ENCODE measurements around the gene NR3C2.

Gene NR3C2

DNA sequence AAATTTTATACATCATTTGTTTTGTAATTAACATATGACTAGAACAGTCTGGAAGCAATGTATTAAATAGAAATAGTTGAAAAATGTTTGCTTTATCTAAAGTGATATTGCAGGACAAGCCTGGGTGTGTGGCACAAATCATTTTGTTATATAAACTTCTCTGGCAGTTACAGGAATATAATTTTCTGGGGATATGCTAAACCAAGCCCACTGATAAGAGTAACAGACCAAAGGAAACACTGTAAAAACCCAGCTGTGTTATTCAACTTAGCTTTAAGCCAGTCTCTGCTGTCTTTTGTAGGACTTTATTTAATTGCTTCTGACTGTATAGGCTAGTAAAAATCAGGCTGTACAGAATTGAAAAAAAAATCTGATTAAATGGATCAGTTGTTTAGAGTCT lies 156.2 kb downstream of the NR3C2 start:
- DNase-seq (ENCODE audit: low spot score in 2 of 2) (no peak), ATAC-seq (no peak)
- Mint-ChIP-seq H3K9me3 (no peaks in the 10 kb centered on the region), H3K4me3 (no peak overlapping the region), H3K4me1 (peaks cover 15% of the 10 kb centered on the region), H3K36me3 (no peaks in the 10 kb centered on the region), H3K27ac (no peak overlapping the region)

DNA sequence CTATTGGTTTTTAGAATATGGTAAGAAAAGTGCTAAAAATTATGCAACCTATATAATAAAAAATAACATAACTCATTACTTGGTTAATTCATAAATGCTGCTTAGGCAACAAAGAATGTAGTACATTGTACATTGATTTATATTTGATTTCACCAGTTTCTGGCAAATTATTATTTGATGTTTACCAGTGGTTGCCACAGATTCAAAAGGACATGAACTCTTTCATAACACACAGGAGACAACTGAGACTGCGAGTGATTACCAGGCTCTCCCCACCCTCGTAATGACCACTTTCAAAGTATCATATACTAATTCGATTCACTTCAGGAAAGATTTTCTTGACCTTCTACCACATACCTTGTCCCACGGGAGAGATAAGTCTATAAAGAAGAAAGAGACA lies 158.5 kb downstream of the NR3C2 start:
- H3K4me1 Mint-ChIP-seq: peaks cover 14% of the 10 kb centered on the region
- no peak for DNase-seq (ENCODE audit: low spot score in 2 of 2)
- H3K9me3 Mint-ChIP-seq: no peaks in the 10 kb centered on the region
- no peak overlapping the region for H3K4me3 Mint-ChIP-seq
- H3K36me3 Mint-ChIP-seq: no peaks in the 10 kb centered on the region
- ATAC-seq: no peak
- no peak overlapping the region for H3K27ac Mint-ChIP-seq

DNA sequence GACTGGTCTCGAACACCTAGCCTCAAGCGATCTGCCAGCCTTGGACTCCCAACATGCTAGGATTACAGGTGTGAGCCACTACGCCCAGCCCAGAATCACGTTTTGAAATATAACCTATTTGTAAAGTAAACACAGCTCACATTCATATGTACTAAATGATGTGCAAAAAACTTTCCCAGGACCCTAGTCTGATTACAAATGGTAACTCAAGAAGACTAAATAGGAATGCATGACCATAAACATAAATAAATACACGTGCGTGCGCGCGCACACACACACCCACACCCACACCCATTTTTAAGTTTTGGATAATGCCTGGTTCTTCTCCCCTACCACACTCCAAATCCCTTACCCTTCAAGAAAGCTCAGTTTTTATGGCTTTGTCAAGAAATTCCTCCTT lies 163.9 kb downstream of the NR3C2 start:
- H3K4me3 Mint-ChIP-seq: no peak overlapping the region
- H3K27ac Mint-ChIP-seq: no peak overlapping the region
- peaks cover 21% of the 10 kb centered on the region for H3K4me1 Mint-ChIP-seq
- ATAC-seq (no peak), DNase-seq (ENCODE audit: low spot score in 2 of 2) (no peak)
- no peaks in the 10 kb centered on the region for H3K36me3 Mint-ChIP-seq
- H3K9me3 Mint-ChIP-seq: no peaks in the 10 kb centered on the region

DNA sequence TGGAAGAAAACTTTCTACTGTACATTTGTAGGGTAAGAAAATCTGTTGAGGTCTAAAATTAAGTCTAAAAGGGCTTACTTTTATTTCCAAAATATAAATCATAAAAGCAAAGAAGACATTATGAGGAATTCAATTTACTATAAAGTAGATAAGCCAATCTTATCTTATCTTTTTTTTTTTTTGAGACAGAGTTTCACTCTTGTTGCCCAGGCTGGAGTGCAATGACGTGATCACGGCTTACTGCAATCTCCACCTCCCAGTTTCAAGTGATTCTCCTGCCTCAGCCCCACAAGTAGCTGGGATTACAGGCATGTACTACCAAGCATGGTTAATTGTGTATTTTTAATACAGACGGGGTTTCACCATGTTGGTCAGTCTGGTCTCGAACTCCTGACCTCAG lies 166.9 kb downstream of the NR3C2 start:
- DNase-seq (ENCODE audit: low spot score in 2 of 2) (no peak), ATAC-seq (no peak)
- no peak overlapping the region for H3K4me3 Mint-ChIP-seq
- H3K36me3 Mint-ChIP-seq: no peaks in the 10 kb centered on the region
- H3K9me3 Mint-ChIP-seq: no peaks in the 10 kb centered on the region
- H3K27ac Mint-ChIP-seq: no peak overlapping the region
- peaks cover 21% of the 10 kb centered on the region for H3K4me1 Mint-ChIP-seq

DNA sequence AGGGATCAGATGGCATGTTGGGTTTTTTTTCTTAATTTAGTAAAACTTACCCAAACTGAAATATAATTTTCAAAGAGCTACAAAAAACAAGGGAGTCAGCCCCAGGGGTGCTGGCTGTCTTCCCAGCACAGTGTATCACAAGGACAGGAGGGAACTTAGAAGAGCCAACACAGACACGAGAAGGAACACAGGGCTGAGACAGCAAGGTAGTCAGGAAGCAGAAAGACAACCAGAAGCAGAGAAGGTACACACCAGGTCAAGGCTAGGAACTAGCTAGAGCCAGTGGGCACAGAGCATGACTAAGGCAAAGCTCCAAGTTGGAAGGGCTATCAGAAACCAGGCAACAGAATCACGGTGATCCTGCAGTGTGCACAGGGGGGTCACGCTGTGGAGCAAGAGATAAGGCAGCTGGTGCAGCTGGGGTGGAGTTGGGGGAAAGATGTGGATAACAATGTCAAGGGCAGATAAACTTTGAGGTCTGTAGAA lies 168.7 kb downstream of the NR3C2 start:
- no peaks in the 10 kb centered on the region for H3K9me3 Mint-ChIP-seq
- no peaks in the 10 kb centered on the region for H3K36me3 Mint-ChIP-seq
- DNase-seq (ENCODE audit: low spot score in 2 of 2): no peak
- H3K4me3 Mint-ChIP-seq: no peak overlapping the region
- ATAC-seq: no peak
- H3K4me1 Mint-ChIP-seq: peaks cover 21% of the 10 kb centered on the region
- peak overlapping the region; percentile 5 for H3K27ac Mint-ChIP-seq

DNA sequence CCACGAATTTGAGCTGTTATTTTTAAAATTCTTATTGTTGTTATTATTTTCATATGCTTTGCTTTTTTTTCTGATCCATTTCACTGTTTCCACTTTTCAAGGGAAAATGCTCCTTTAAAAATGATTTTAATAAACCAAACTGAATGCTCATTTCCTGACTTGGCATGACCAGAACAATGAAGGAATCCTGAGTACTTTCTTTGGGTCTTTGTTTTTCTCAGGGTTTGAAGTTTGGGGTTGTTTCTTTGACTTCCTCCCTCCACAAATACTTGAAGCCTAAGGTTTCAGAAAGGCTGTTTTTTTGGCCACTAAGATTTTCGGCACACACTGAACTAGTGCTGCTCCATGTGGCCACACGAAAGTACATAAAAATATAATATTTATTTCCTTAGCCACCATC lies 171.0 kb downstream of the NR3C2 start:
- Mint-ChIP-seq H3K9me3 (no peaks in the 10 kb centered on the region), H3K4me3 (no peak overlapping the region), H3K36me3 (no peaks in the 10 kb centered on the region), H3K27ac (no peak overlapping the region), H3K4me1 (peaks cover 26% of the 10 kb centered on the region)
- DNase-seq (ENCODE audit: low spot score in 2 of 2) (no peak), ATAC-seq (no peak)

DNA sequence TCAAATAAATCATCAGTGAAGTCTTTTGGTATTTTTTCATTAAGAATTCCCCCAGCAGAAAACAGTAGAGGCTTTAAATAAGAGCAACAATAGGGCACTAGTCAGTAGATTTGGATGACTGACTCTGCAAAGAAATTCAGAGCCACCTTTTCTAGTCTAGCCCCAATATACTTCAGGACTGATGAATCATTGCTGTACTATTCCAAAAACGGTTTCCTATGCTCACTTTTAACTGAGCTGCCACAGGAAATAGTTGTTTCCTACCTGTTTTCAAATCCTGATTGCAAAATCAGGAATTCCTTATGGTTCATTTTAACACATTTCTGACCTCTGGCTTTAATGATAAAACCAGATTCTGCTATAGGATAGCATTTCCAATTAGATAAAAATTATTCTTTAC lies 171.6 kb downstream of the NR3C2 start:
- Mint-ChIP-seq H3K4me3 (no peak overlapping the region), H3K4me1 (peaks cover 27% of the 10 kb centered on the region), H3K9me3 (no peaks in the 10 kb centered on the region), H3K27ac (no peak overlapping the region), H3K36me3 (no peaks in the 10 kb centered on the region)
- no peak for ATAC-seq
- no peak for DNase-seq (ENCODE audit: low spot score in 2 of 2)

DNA sequence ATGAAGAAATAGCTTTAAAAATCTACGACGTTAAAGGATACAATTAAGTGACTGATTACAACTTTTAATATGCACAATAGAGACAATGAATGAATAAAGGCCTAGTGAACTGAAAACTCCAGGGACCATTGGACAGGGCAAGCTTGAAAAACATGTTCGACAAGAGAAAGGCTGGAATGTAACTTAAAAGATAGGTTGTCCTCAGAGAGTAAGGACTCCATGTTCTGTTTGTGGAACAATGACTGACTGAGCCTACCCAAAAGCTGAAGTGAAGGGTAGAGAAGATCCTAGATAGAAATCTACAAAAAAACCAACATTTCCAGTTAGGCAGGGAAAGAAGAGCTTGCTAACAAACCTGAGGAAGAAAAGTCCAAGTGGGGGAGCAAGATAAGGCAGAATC lies 173.4 kb downstream of the NR3C2 start:
- no peak overlapping the region for H3K4me3 Mint-ChIP-seq
- no peak overlapping the region for H3K27ac Mint-ChIP-seq
- H3K36me3 Mint-ChIP-seq: no peaks in the 10 kb centered on the region
- H3K4me1 Mint-ChIP-seq: peaks cover 21% of the 10 kb centered on the region
- ATAC-seq (no peak), DNase-seq (ENCODE audit: low spot score in 2 of 2) (no peak)
- H3K9me3 Mint-ChIP-seq: no peaks in the 10 kb centered on the region

DNA sequence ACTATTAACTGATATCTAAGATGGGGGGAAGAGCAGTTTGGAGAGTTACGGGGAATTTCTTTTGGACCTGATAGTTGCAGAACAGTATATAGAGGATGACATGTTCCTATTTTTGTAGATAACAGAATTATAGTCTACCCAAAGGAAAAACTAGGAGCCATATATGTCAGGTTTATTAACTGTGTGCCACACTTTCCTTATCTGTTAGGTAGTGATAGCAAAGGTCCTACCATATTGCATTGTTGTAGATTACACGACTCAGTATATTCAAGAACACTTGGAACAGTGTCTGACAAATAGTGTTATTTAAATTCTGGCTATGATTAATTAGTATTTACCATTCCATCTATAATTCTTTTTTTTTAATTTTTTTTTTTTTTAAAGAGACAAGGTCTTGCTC lies 175.3 kb downstream of the NR3C2 start:
- no peaks in the 10 kb centered on the region for H3K9me3 Mint-ChIP-seq
- no peak for DNase-seq (ENCODE audit: low spot score in 2 of 2)
- H3K4me3 Mint-ChIP-seq: no peak overlapping the region
- no peak for ATAC-seq
- no peak overlapping the region for H3K27ac Mint-ChIP-seq
- peaks cover 20% of the 10 kb centered on the region for H3K4me1 Mint-ChIP-seq
- H3K36me3 Mint-ChIP-seq: no peaks in the 10 kb centered on the region

DNA sequence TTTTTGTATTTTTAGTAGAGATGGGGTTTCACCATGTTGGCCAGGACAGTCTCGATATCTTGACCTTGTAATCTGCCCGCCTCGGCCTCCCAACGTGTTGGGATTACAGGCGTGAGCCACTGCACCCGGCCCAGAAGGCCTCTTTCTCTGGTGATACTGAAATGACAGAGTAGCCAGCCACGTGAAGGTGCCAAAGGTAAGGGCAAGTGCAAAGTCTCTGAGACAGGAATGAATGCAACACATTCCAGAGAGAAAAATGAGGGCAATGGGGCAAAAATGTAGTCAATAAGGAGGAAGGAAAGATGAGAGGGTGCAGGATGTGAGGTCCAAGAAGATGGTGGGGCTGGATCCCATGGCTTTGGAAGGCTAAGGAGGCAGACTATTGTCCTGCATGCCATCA lies 176.0 kb downstream of the NR3C2 start:
- H3K36me3 Mint-ChIP-seq: no peaks in the 10 kb centered on the region
- no peak for DNase-seq (ENCODE audit: low spot score in 2 of 2)
- H3K9me3 Mint-ChIP-seq: no peaks in the 10 kb centered on the region
- no peak for ATAC-seq
- no peak overlapping the region for H3K27ac Mint-ChIP-seq
- H3K4me1 Mint-ChIP-seq: peaks cover 20% of the 10 kb centered on the region
- H3K4me3 Mint-ChIP-seq: no peak overlapping the region

DNA sequence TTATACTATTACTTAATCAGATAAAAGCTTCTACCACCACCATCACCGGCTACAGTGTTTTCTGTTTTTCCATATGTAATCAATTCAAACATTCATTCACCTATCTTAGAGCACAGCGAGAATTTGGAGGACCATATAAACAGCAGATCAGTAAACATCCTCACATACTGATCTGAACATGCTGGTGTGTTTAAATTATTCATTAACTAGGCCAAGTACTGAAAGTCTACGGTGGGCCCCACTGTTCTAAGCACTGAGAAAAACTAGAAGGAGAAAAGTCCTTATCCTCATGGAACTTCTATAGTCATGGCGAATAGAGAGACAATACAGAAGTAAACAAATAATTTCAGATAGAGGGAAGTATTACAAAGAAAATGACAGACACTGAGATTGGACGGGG lies 176.6 kb downstream of the NR3C2 start:
- no peak overlapping the region for H3K27ac Mint-ChIP-seq
- H3K4me1 Mint-ChIP-seq: peaks cover 20% of the 10 kb centered on the region
- no peak overlapping the region for H3K4me3 Mint-ChIP-seq
- H3K9me3 Mint-ChIP-seq: no peaks in the 10 kb centered on the region
- ATAC-seq (no peak), DNase-seq (ENCODE audit: low spot score in 2 of 2) (no peak)
- no peaks in the 10 kb centered on the region for H3K36me3 Mint-ChIP-seq

DNA sequence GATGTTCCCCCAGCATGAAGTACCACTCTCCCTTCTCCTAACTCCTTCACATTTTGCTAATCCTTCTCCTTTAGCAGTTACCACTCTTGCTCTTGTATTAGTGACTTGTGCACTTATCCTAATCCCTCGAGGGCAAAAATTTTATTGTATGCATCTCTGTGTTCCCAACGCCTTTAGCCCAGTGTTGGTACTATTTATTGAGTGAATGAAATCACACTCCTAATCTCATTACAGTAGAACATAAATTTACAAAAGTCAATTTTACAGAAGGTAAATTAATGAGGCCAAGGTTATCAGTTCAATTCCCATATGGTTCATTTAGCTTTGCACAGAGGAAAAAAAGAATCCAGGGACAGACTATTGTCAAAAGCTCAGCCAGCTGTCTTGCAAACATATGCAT lies 178.4 kb downstream of the NR3C2 start:
- ATAC-seq: no peak
- Mint-ChIP-seq H3K9me3 (no peaks in the 10 kb centered on the region), H3K4me3 (no peak overlapping the region), H3K36me3 (no peaks in the 10 kb centered on the region), H3K27ac (no peak overlapping the region), H3K4me1 (peaks cover 20% of the 10 kb centered on the region)
- no peak for DNase-seq (ENCODE audit: low spot score in 2 of 2)

DNA sequence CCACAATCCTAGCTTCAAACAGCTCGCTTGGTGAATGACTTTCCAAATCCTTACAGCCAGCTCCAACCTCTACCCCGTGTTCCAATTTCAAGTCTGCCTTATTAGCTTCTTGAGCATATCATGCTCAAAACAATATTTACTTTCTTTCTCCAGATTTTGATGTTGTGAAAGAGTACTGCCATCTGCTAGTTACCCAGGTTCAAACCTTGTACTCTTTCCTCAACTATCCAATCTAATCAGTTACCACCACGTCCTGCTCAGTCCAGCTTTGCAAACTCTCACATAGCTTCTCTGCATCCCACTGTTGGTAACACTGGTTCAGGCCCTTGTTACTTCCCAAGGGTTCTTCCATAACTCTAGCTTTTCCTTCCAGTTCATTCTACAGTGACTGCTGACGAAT lies 179.1 kb downstream of the NR3C2 start:
- H3K4me1 Mint-ChIP-seq: peaks cover 20% of the 10 kb centered on the region
- H3K36me3 Mint-ChIP-seq: no peaks in the 10 kb centered on the region
- ATAC-seq: no peak
- no peak overlapping the region for H3K27ac Mint-ChIP-seq
- H3K9me3 Mint-ChIP-seq: no peaks in the 10 kb centered on the region
- H3K4me3 Mint-ChIP-seq: no peak overlapping the region
- no peak for DNase-seq (ENCODE audit: low spot score in 2 of 2)

DNA sequence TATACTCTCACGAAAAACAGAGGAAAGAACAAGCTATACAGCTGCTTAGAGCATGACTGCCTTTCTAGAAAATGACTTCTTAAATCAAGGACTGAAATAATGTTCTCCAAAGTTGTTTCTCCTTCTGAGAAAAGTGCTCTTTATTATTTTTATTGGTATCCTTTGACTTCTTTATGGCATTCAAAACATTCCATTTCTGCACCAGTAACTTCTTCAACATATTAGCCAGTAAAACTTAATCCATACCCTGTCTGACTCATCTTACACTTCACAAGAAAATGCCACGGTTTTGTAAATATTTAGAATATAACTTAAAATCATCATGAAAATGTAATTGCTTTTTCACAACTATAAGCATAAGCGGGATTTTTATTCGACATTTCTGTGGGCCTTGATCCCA lies 180.4 kb downstream of the NR3C2 start:
- Mint-ChIP-seq H3K27ac (no peak overlapping the region), H3K4me3 (no peak overlapping the region), H3K9me3 (no peaks in the 10 kb centered on the region), H3K4me1 (peaks cover 20% of the 10 kb centered on the region), H3K36me3 (no peaks in the 10 kb centered on the region)
- no peak for ATAC-seq
- DNase-seq (ENCODE audit: low spot score in 2 of 2): no peak

DNA sequence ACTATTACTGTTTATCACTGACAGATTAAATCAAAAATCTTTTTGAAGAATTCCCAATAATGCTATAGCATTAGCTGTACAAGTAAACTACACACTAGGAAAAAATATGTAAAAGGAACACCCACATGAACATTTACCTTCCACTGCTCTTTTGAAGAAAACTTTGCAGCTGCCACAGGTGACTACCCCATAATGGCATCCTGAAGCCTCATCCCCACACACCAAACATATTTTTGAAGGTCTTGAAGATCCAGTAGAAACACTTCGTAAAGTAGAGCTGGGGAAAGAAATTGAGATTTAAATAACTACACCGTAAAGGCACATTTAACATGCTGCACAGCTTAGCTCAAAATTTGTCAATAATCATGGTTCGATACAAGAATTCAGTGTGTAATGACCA lies 182.4 kb downstream of the NR3C2 start:
- ATAC-seq (no peak), DNase-seq (ENCODE audit: low spot score in 2 of 2) (no peak)
- H3K4me1 Mint-ChIP-seq: peaks cover 25% of the 10 kb centered on the region
- H3K36me3 Mint-ChIP-seq: no peaks in the 10 kb centered on the region
- H3K4me3 Mint-ChIP-seq: no peak overlapping the region
- no peaks in the 10 kb centered on the region for H3K9me3 Mint-ChIP-seq
- no peak overlapping the region for H3K27ac Mint-ChIP-seq

DNA sequence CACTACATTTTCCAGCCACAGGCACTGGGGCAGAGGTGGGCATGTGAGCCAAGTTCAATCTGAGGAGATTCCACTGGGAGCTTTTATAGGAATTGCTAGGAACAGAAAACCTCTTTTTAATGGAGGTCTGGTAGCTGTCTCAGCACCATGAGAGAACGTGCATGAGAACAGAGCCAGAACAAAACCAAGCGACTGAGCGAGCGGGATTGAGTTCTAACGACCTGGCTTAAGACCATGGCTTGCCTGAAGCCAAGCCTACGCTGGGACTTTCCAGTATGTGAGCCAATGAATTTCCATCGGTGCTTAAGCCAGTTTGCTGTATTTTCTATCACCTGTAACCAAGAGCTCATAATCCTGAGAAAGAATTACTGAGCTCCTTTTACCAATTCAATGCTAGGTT lies 183.7 kb downstream of the NR3C2 start:
- no peak for ATAC-seq
- Mint-ChIP-seq H3K36me3 (no peaks in the 10 kb centered on the region), H3K27ac (no peak overlapping the region), H3K9me3 (no peaks in the 10 kb centered on the region), H3K4me1 (peaks cover 27% of the 10 kb centered on the region), H3K4me3 (no peak overlapping the region)
- DNase-seq (ENCODE audit: low spot score in 2 of 2): no peak

DNA sequence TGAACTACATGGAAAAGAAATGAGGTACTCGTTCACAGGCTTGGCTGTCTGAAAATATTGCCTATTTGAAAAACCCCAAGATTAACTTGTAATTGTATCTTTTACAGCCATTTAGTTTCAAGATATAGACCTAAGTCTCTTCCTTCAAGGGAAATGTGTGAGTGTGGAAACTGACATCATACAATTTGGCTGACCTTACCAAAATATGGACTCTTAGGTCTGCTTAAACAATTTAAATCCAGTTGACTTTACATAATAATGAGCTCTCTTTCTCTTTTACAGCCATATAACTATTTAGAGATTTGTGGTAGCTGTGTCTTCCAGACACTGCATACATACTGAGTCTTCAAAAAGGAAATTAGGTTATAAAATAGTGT lies 186.9 kb downstream of the NR3C2 start:
- Mint-ChIP-seq H3K4me3 (no peak overlapping the region), H3K4me1 (peaks cover 29% of the 10 kb centered on the region), H3K36me3 (no peaks in the 10 kb centered on the region), H3K9me3 (no peaks in the 10 kb centered on the region), H3K27ac (no peak overlapping the region)
- no peak for DNase-seq (ENCODE audit: low spot score in 2 of 2)
- no peak for ATAC-seq

Data from stimulated activated effector memory CD8-positive, alpha-beta T cell treated with anti-CD3 and anti-CD28 coated beads, Interleukin-12 subunit alpha, Interleukin-12 subunit beta, amount 100 ng/mL, for 72 hours (primary cell).